Uterus (tissue), 2 donors: ENCODE data around the gene NPW.

Experiments
- CTCF ChIP-seq, 4 experiments: fragments of 200-600 bp in 2 of 4; fragments of 450-650 bp in 2 of 4; sonication (generic) in 2 of 4; IDR thresholded peaks; one replicate each; pipeline ENCODE4 v1.5.1; 2016 to 2019; ENCODE audit warnings: antibody characterized with exemption in 4 of 4, mild to moderate bottlenecking in 2 of 4, moderate library complexity in 1 of 4
- POLR2A ChIP-seq, 2 donors: fragments of 450-650 bp; IDR thresholded peaks; one replicate each; pipeline ENCODE4 v1.6.1; 2016; ENCODE audit warnings: antibody characterized with exemption in 2 of 2, mild to moderate bottlenecking in 1 of 2, moderate library complexity in 1 of 2

DNA sequence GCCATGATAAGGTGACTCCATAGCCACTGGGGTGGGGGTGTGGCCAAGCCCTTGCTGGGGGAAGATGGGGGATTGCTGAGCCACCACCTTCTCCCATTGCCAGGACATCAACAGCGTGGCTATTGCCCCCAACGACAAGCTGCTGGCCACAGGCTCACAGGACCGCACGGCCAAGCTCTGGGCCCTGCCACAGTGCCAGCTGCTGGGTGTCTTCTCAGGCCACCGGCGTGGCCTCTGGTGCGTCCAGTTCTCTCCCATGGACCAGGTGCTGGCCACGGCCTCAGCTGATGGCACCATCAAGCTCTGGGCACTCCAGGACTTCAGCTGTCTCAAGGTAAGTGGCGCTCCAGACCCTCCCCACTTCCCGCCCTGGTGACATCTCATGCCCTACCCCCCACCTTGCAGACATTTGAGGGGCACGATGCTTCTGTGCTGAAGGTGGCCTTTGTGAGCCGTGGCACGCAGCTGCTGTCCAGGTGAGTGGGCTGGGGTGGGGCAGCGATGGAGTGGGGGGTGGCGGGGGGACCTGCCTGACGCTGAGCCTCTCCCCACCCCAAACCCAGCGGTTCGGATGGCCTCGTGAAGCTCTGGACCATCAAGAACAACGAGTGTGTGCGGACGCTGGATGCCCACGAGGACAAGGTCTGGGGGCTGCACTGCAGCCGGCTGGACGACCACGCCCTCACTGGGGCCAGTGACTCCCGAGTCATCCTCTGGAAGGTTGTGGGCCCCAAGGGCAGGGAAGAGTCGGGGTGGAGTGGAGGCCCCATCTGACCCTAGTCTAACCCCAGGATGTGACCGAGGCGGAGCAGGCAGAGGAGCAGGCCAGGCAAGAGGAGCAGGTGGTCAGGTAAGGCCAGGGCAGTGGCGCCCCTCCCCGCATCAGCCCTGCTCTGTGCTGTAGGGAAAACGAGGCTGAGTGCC is 42.4 kb upstream of the NPW start:
- TF ChIP-seq CTCF (IDR thresholded peaks at IDR 0.05) (no peak), POLR2A (IDR thresholded peaks at IDR 0.05) (no peak)
